MCF 10A (cell line): Measurements from ENCODE around the gene FBXO44. TPM values are rescaled to one million over a fixed set of nuclear protein-coding genes. Genes with fewer than 3 reads are reported as not detected.

ENCODE experiments used
- BruUV-seq: library from RNA; stranded (reverse); fragments of 400-500 nt; replicated peaks from 2 replicates; lab custom pipeline; 2021; lab: Mats Ljungman, UMichigan
- CTCF ChIA-PET: fragments of 300-600 bp; sonication (Branson Sonifier 250); formaldehyde crosslinking; extraction: SDS; loops from one replicate; lab custom pipeline; 2021; ENCODE audit warnings: antibody characterized with exemption, inconsistent platforms; lab: Yijun Ruan, JAX
- POLR2A ChIA-PET: fragments of 300-600, 350-650 bp; sonication (Branson Sonifier 250); formaldehyde crosslinking; extraction: SDS; loops from one replicate; lab custom pipeline; 2020; ENCODE audit warnings: antibody characterized with exemption, inconsistent platforms; lab: Yijun Ruan, JAX
- DNase-seq: peaks from one replicate; pipeline ENCODE4 v3.0.0-alpha.2; 2018; ENCODE audit not compliant: unreplicated experiment
- H3K27ac Mint-ChIP-seq: one replicate; pipeline ENCODE4 v1.8.0; 2022; ENCODE audit warnings: mild to moderate bottlenecking, low read depth, mixed read lengths; ENCODE audit not compliant: unreplicated experiment
- H3K27me3 Mint-ChIP-seq: one replicate; pipeline ENCODE4 v1.8.0; 2022; ENCODE audit warnings: mixed read lengths; ENCODE audit not compliant: insufficient read depth, unreplicated experiment
- H3K36me3 Mint-ChIP-seq: one replicate; pipeline ENCODE4 v1.8.0; 2022; ENCODE audit warnings: mild to moderate bottlenecking, moderate library complexity, mixed read lengths; ENCODE audit not compliant: insufficient read depth, unreplicated experiment
- H3K4me1 Mint-ChIP-seq: one replicate; pipeline ENCODE4 v1.8.0; 2022; ENCODE audit warnings: mixed read lengths; ENCODE audit not compliant: insufficient read depth, unreplicated experiment
- H3K4me3 Mint-ChIP-seq: one replicate; pipeline ENCODE4 v1.8.0; 2022; ENCODE audit warnings: mild to moderate bottlenecking, moderate library complexity, mixed read lengths; ENCODE audit not compliant: unreplicated experiment
- H3K9me3 Mint-ChIP-seq: one replicate; pipeline ENCODE4 v1.8.0; 2022; ENCODE audit warnings: mixed read lengths; ENCODE audit not compliant: unreplicated experiment
- CTCF ChIP-seq: fragments of 200-600 bp; IDR thresholded peaks from one replicate; pipeline ENCODE4 v1.8.0; 2022; ENCODE audit warnings: antibody characterized with exemption, mild to moderate bottlenecking; ENCODE audit not compliant: unreplicated experiment
- intact Hi-C: fragments of 100-400 bp; cut with micrococcal nuclease; formaldehyde crosslinking; loops from 2 replicates; pipeline ENCODE4 v1.14.1; 2022
- total RNA-seq: library from RNA; stranded (reverse); gene quantifications from 2 replicates; pipeline ENCODE4 v1.2.3, GENCODE V29; 2022

Gene FBXO44
- total RNA-seq, 1 experiment from 2014 or later, result 16.3 TPM

DNA sequence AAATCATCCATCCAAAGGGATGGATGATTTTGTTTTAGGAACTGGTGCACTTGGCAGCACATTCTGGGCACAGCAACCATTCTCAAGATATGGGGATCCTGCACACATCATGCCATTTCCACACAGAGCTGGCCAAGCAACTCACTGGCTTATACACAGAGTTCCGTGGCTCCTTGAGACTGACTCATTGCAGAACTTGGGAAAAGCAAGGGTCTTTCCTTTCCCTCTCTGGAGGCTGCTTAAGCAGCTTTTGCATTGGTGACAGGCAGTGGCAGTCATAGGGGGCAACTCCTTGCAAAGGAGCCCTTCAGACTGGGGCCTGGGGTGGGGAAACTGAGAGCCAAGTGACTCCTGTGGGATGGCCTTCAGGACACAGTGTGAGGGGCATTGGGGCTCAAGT is 28.1 kb downstream of the FBXO44 start:
- no peak for DNase-seq
- Mint-ChIP-seq H3K4me1 (peaks cover 5% of the 10 kb centered on the region), H3K9me3 (no peaks in the 10 kb centered on the region), H3K27ac (no peak overlapping the region), H3K36me3 (no peaks in the 10 kb centered on the region), H3K27me3 (no peaks in the 10 kb centered on the region), H3K4me3 (no peak overlapping the region)
- intact Hi-C loops, result no loop called here
- BruUV-seq, result no TSS peak
- ChIA-PET POLR2A (interaction anchor here (0.6 to 3.8 kb wide), 9 partner anchors 10 to 456 kb away, joined by 3 to 17 read pairs (median 3); partner anchors contain the start of genes CLCN6, FBXO2, FBXO6 and MTHFR), CTCF (interaction anchor here (0.5 to 2.8 kb wide), 5 partner anchors 19 to 55 kb away, joined by 3 to 13 read pairs (median 7); partner anchors contain the start of gene FBXO6)
- TF ChIP-seq CTCF, result no peak

GRCh38 chr1:11684070-11684469 is 29.4 kb downstream of the FBXO44 start:
- no peak for TF ChIP-seq CTCF
- Mint-ChIP-seq H3K36me3 (no peaks in the 10 kb centered on the region), H3K27me3 (no peaks in the 10 kb centered on the region), H3K27ac (no peak overlapping the region), H3K4me3 (no peak overlapping the region), H3K9me3 (no peaks in the 10 kb centered on the region), H3K4me1 (peaks cover 5% of the 10 kb centered on the region)
- BruUV-seq, result no TSS peak
- POLR2A ChIA-PET, result interaction anchor here (1.3 kb wide), 1 partner anchor 122 kb away, joined by 4 read pairs; the partner anchor contains the start of genes CLCN6 and MTHFR
- CTCF ChIA-PET, result interaction anchor here (0.6 to 2.7 kb wide), 2 partner anchors 17 to 20 kb away, joined by 3 to 13 read pairs; partner anchors contain the start of gene FBXO6
- intact Hi-C loops, result no loop called here
- no peak for DNase-seq

GRCh38 chr1:11685210-11685752 is 30.6 kb downstream of the FBXO44 start:
- no peak for DNase-seq
- no peak for TF ChIP-seq CTCF
- intact Hi-C loops, result no loop called here
- no peaks in the 10 kb centered on the region for H3K36me3 Mint-ChIP-seq
- CTCF ChIA-PET, result no interaction called here
- H3K27ac Mint-ChIP-seq, result no peak overlapping the region
- POLR2A ChIA-PET, result interaction anchor here (0.5 kb wide), 1 partner anchor 10 kb away, joined by 3 read pairs; no protein-coding TSS in a partner anchor
- peaks cover 5% of the 10 kb centered on the region for H3K4me1 Mint-ChIP-seq
- no TSS peak for BruUV-seq
- H3K27me3 Mint-ChIP-seq, result peaks cover 11% of the 10 kb centered on the region
- no peaks in the 10 kb centered on the region for H3K9me3 Mint-ChIP-seq
- H3K4me3 Mint-ChIP-seq, result no peak overlapping the region

DNA sequence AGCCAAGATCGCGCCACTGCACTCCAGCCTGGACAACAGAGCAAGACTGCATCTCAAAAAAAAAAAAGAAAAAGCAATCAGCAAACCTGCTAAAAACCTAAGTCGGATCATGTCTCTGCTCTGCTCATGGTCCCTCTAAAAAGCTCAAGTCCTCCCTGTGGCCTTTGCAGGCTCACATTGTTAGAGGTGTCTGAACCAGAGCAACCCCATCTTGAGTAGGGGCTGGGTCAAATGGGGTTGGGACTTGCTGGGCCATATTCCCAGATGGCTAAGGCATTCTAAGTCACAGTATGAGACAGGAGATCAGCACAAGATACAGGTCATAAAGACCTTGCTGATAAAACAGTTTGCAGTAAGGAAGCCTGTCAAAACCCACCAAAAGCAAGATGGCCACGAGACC is 33.8 kb downstream of the FBXO44 start:
- H3K4me1 Mint-ChIP-seq, result peaks cover 12% of the 10 kb centered on the region
- intact Hi-C loops, result no loop called here
- CTCF ChIA-PET, result interaction anchor here (0.6 kb wide), 2 partner anchors 31 to 1166 kb away, joined by 3 to 4 read pairs; no protein-coding TSS in a partner anchor

More for the DNA sequence above, 33.8 kb downstream of the FBXO44 start:
- Mint-ChIP-seq H3K4me3 (no peak overlapping the region), H3K27ac (no peak overlapping the region), H3K27me3 (peaks cover 40% of the 10 kb centered on the region), H3K9me3 (no peaks in the 10 kb centered on the region), H3K36me3 (no peaks in the 10 kb centered on the region)
- DNase-seq, result no peak
- POLR2A ChIA-PET, result no interaction called here
- BruUV-seq, result no TSS peak
- TF ChIP-seq CTCF, result no peak
